ENCODE results near the gene WDR26.

DNA sequence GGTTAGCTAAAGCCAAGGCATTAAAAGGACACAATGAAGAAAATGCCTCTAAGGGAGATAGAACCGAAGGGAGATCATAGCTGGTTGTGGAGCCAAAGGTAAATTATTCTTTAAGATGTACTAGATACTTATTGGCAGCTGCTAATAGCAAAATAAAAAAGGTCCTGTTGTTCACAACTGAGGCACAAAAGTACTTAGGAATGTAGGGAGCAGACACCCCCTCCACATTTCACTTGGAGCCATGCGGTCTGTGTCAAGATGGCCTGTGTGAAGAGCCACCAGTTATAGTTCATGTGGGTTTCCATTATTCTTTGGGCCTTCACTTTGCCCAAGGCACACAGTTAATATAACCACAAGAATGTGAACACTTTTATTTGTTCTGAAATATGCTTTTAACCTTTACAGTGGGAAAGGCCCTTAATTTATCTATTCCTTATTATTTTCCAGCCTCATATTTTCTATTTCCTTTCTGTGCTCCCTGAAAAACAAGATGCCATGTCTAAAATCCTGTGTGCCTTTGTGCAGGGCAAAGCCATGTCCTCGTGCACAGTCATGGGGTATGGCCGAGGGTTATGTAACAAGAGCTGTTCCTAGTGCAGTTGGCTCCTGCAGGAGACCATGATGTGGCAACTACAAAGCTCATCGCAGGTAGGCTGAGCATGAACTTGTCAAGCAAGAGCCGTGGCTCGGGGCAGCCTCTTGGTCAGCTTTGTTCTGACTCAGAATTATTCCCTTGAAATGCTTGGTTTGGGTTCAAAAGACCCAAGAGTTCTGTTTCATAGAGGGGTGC lies 16.2 kb upstream of the WDR26 start:
- TF ChIP-seq CTCF (IDR thresholded peaks at IDR 0.05; ENCODE audit: insufficient read depth, low read depth, low read length) (no peak), EZH2 (IDR thresholded peaks at IDR 0.05; ENCODE audit: insufficient read depth, low read length) (no peak)
